NT2/D1 (cell line): ENCODE measurements around the gene ZPR1.

ENCODE experiments used
- DNase-seq: peaks from one replicate; pipeline ENCODE4 v3.0.0-alpha.2; 2011; ENCODE audit warnings: low read depth, low spot score
- H3K27me3 ChIP-seq: 2 replicates; pipeline ENCODE4 v1.6.0; 2011; ENCODE audit warnings: mild to moderate bottlenecking; ENCODE audit not compliant: insufficient read length, insufficient read depth
- H3K36me3 ChIP-seq: 2 replicates; pipeline ENCODE4 v1.6.1; 2011; ENCODE audit warnings: mild to moderate bottlenecking, low read length, mixed read lengths; ENCODE audit not compliant: insufficient read depth, insufficient read length
- H3K4me1 ChIP-seq: 2 replicates; pipeline ENCODE4 v1.5.1; 2011; ENCODE audit not compliant: insufficient read depth, insufficient read length
- H3K4me3 ChIP-seq: 2 replicates; pipeline ENCODE4 v1.5.1; 2011; ENCODE audit warnings: low read depth; ENCODE audit not compliant: insufficient read length
- H3K9ac ChIP-seq: 2 replicates; pipeline ENCODE4 v1.6.0; 2011; ENCODE audit warnings: low read depth; ENCODE audit not compliant: insufficient read length
- H3K9me3 ChIP-seq: 2 replicates; pipeline ENCODE4 v1.5.1; 2011; ENCODE audit warnings: mild to moderate bottlenecking, low read length; ENCODE audit not compliant: insufficient read depth
- SUZ12 ChIP-seq: IDR thresholded peaks from 2 replicates; pipeline ENCODE4 v1.6.1; 2011; ENCODE audit not compliant: insufficient read length, insufficient read depth; ENCODE audit errors: extremely low read depth
- YY1 ChIP-seq: IDR thresholded peaks from 2 replicates; pipeline ENCODE4 v1.6.1; 2011; ENCODE audit not compliant: insufficient read length, insufficient read depth
- ZNF274 ChIP-seq: IDR thresholded peaks from 2 replicates; pipeline ENCODE4 v1.6.1; 2011; ENCODE audit warnings: mild to moderate bottlenecking, low read depth, low read length

ZPR1 gene

GRCh38 chr11:116826751-116827431 is 39.1 kb upstream of the ZPR1 start:
- no peak for TF ChIP-seq ZNF274
- TF ChIP-seq YY1, result no peak
- TF ChIP-seq SUZ12, result no peak
- H3K9ac ChIP-seq, result no peak overlapping the region
- no peaks in the 10 kb centered on the region for H3K9me3 ChIP-seq
- DNase-seq, result no peak
- H3K4me3 ChIP-seq, result no peak overlapping the region
- peaks cover 18% of the 10 kb centered on the region for H3K4me1 ChIP-seq
- no peaks in the 10 kb centered on the region for H3K36me3 ChIP-seq
- peaks cover 11% of the 10 kb centered on the region for H3K27me3 ChIP-seq

- DNase-seq, result no peak
- Histone ChIP-seq H3K27me3 (peaks cover 11% of the 10 kb centered on the region), H3K4me1 (peaks cover 18% of the 10 kb centered on the region), H3K4me3 (no peak overlapping the region), H3K9me3 (no peaks in the 10 kb centered on the region), H3K36me3 (no peaks in the 10 kb centered on the region), H3K9ac (no peak overlapping the region)
- no peak for TF ChIP-seq YY1
- TF ChIP-seq ZNF274, result no peak
- TF ChIP-seq SUZ12, result no peak
These were observed 38.3 kb upstream of the ZPR1 start for GRCh38 chr11:116825854-116826750.

- DNase-seq, result no peak
- no peaks in the 10 kb centered on the region for H3K9me3 ChIP-seq
- TF ChIP-seq SUZ12, result no peak
- no peak for TF ChIP-seq YY1
- TF ChIP-seq ZNF274, result no peak
- H3K4me1 ChIP-seq, result peaks cover 18% of the 10 kb centered on the region
- H3K9ac ChIP-seq, result no peak overlapping the region
- H3K36me3 ChIP-seq, result no peaks in the 10 kb centered on the region
- no peak overlapping the region for H3K4me3 ChIP-seq
- H3K27me3 ChIP-seq, result peaks cover 11% of the 10 kb centered on the region
These were observed 37.6 kb upstream of the ZPR1 start for GRCh38 chr11:116825434-116825833.

DNA sequence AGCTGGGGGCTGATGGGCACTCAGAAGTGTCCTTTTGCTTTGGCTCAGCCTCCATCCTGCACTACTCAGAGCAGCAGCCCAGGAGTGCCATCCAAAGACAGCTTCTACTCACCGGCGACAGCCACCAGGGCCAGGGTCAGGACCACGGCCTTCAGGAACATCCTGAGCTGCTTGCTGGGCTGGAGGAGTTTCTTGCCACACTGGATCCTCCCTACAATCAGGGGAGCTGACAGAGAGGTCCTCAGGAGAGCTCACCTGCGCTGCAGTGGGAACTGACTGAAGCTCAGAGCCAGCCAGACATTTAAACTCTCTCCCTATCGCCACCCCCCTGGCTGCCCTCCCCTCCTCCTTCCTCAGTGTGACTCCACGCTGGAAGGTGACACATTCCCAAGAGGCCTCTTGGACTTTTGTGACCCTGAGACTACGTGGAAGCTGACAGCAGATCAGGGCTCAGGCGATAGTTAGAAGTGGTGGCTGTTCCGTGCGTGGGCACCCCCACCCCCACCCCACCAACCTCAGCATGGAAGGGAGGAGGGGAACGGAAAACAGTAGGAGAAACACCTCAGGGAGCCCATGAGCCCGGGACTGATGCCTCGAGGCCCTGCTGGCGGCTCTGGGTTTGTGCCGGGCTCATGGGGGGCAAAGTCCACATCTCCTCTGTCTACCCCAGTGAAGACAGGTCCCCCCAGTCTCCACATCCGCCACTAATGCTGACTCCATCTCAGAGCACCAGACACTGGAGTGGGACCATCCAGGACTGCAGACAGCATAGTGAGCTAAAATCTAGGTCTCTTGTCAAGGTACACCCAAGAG is 35.4 kb upstream of the ZPR1 start, which contains the start of gene APOA4:
Gene APOA4 (minus strand): TSS at position 274 of the 813 bp plus-strand sequence. CDS start 113 bp downstream, at position 161.
- H3K9me3 ChIP-seq, result no peaks in the 10 kb centered on the region
- peaks cover 14% of the 10 kb centered on the region for H3K4me1 ChIP-seq
- no peaks in the 10 kb centered on the region for H3K36me3 ChIP-seq
- no peak for TF ChIP-seq SUZ12
- no peak for TF ChIP-seq ZNF274
- TF ChIP-seq YY1, result no peak
- peaks cover 11% of the 10 kb centered on the region for H3K27me3 ChIP-seq
- no peak within 1 kb of the TSS for H3K9ac ChIP-seq
- H3K4me3 ChIP-seq, result no peak within 1 kb of the TSS
- no peak for DNase-seq

GRCh38 chr11:116822575-116822974 is 34.8 kb upstream of the ZPR1 start:
- TF ChIP-seq SUZ12, result no peak
- TF ChIP-seq YY1, result no peak
- TF ChIP-seq ZNF274, result no peak
- DNase-seq, result no peak
- H3K4me1 ChIP-seq, result peaks cover 12% of the 10 kb centered on the region

GRCh38 chr11:116821050-116821918 is 33.5 kb upstream of the ZPR1 start:
- H3K36me3 ChIP-seq, result no peaks in the 10 kb centered on the region
- no peaks in the 10 kb centered on the region for H3K9me3 ChIP-seq
- DNase-seq, result no peak
- TF ChIP-seq YY1 (no peak), ZNF274 (no peak), SUZ12 (no peak)
- no peak overlapping the region for H3K4me3 ChIP-seq
- peaks cover 5% of the 10 kb centered on the region for H3K4me1 ChIP-seq
- H3K27me3 ChIP-seq, result peaks cover 10% of the 10 kb centered on the region
- no peak overlapping the region for H3K9ac ChIP-seq

More at GRCh38 chr11:116822575-116822974, 34.8 kb upstream of the ZPR1 start:
- Histone ChIP-seq H3K9ac (no peak overlapping the region), H3K27me3 (peaks cover 11% of the 10 kb centered on the region), H3K9me3 (no peaks in the 10 kb centered on the region), H3K36me3 (no peaks in the 10 kb centered on the region), H3K4me3 (no peak overlapping the region)
